Liver (tissue), 9 donors: ENCODE measurements around the gene TJP3. TPM values are rescaled to one million over a fixed set of nuclear protein-coding genes. Genes with fewer than 3 reads are reported as not detected.

Experiments used
- DNase-seq: peaks from one replicate; pipeline ENCODE4 v3.0.0-alpha.2; 2017; ENCODE audit warnings: low spot score
- H3K27ac ChIP-seq, 2 donors: one replicate each; pipeline ENCODE4 v1.7.0; 2013; ENCODE audit warnings: inconsistent platforms in 2 of 2, low read length in 2 of 2, control low read depth in 1 of 2, low read depth in 1 of 2, mild to moderate bottlenecking in 1 of 2
- H3K27me3 ChIP-seq, 4 donors: one replicate each; pipeline versions ENCODE4 v1.6.1 to v1.7.0; 2013; ENCODE audit warnings: low read length in 3 of 4, inconsistent platforms in 1 of 4, mild to moderate bottlenecking in 1 of 4, moderate library complexity in 1 of 4; ENCODE audit not compliant: control insufficient read depth in 4 of 4, insufficient read depth in 4 of 4
- H3K36me3 ChIP-seq, 4 donors: one replicate each; pipeline versions ENCODE4 v1.6.1 to v1.7.0; 2013; ENCODE audit warnings: low read length in 3 of 4, mild to moderate bottlenecking in 3 of 4, low read depth in 1 of 4, moderate library complexity in 1 of 4; ENCODE audit not compliant: control insufficient read depth in 4 of 4, insufficient read depth in 3 of 4
- H3K4me1 ChIP-seq, 4 donors: one replicate each; pipeline versions ENCODE4 v1.6.1 to v1.7.0; 2013; ENCODE audit warnings: low read length in 3 of 4, mild to moderate bottlenecking in 3 of 4, moderate library complexity in 1 of 4; ENCODE audit not compliant: control insufficient read depth in 4 of 4, insufficient read depth in 4 of 4
- H3K4me3 ChIP-seq, 3 donors: one replicate each; pipeline versions ENCODE4 v1.6.1 to v1.7.0; 2013; ENCODE audit warnings: low read length in 3 of 3, control low read depth in 1 of 3, low read depth in 1 of 3, mild to moderate bottlenecking in 1 of 3
- H3K9ac ChIP-seq, 2 donors: one replicate each; pipeline ENCODE4 v1.7.0; 2013; ENCODE audit warnings: low read length in 2 of 2, mild to moderate bottlenecking in 2 of 2, moderate library complexity in 2 of 2, control low read depth in 1 of 2, low read depth in 1 of 2
- H3K9me3 ChIP-seq, 4 donors: one replicate each; pipeline versions ENCODE4 v1.6.1 to v1.7.0; 2013; ENCODE audit warnings: low read length in 3 of 4; ENCODE audit not compliant: control insufficient read depth in 4 of 4
- CTCF ChIP-seq: fragments of 150-350 bp; IDR thresholded peaks from 2 replicates; pipeline ENCODE4 v1.5.1; 2017; ENCODE audit warnings: improper control_type of control experiment, low read depth, low read length; ENCODE audit not compliant: missing input control
- EGR1 ChIP-seq, 2 donors: IDR thresholded peaks; 2 replicates each; pipeline ENCODE4 v1.6.1; 2016 to 2018; ENCODE audit warnings: antibody characterized with exemption in 2 of 2, low read depth in 2 of 2
- FOXA1 ChIP-seq: IDR thresholded peaks from 2 replicates; pipeline ENCODE4 v1.6.1; 2016; ENCODE audit warnings: antibody characterized with exemption
- FOXA2 ChIP-seq: IDR thresholded peaks from 2 replicates; pipeline ENCODE4 v1.6.1; 2016; ENCODE audit warnings: antibody characterized with exemption
- GABPA ChIP-seq, 2 donors: IDR thresholded peaks in 1 of 2; conservative IDR thresholded peaks in 1 of 2; 2 replicates each; pipeline ENCODE4 v1.6.1; 2016; ENCODE audit warnings: antibody characterized with exemption in 2 of 2, mild to moderate bottlenecking in 1 of 2, moderate library complexity in 1 of 2
- HNF4A ChIP-seq, 2 donors: conservative IDR thresholded peaks; 2 replicates each; pipeline ENCODE4 v1.6.1; 2016; ENCODE audit warnings: antibody characterized with exemption in 2 of 2, mild to moderate bottlenecking in 2 of 2
- HNF4G ChIP-seq: IDR thresholded peaks from 2 replicates; pipeline ENCODE4 v1.6.1; 2016; ENCODE audit warnings: antibody characterized with exemption
- JUND ChIP-seq, 2 donors: IDR thresholded peaks; 2 replicates each; pipeline ENCODE4 v1.6.1; 2016; ENCODE audit warnings: antibody characterized with exemption in 2 of 2
- MAX ChIP-seq: IDR thresholded peaks from 2 replicates; pipeline ENCODE4 v1.6.1; 2016; ENCODE audit warnings: antibody characterized with exemption
- NR2F2 ChIP-seq: IDR thresholded peaks from 2 replicates; pipeline ENCODE4 v1.6.1; 2016; ENCODE audit warnings: antibody characterized with exemption
- RAD21 ChIP-seq, 2 donors: IDR thresholded peaks; 2 replicates each; pipeline ENCODE4 v1.6.1; 2016; ENCODE audit warnings: antibody characterized with exemption in 2 of 2, mild to moderate bottlenecking in 2 of 2
- RXRA ChIP-seq, 2 donors: IDR thresholded peaks; 2 replicates each; pipeline ENCODE4 v1.6.1; 2017 to 2018; ENCODE audit warnings: antibody characterized with exemption in 2 of 2, mild to moderate bottlenecking in 1 of 2
- SP1 ChIP-seq: IDR thresholded peaks from 2 replicates; pipeline ENCODE4 v1.6.1; 2018; ENCODE audit warnings: antibody characterized with exemption, mild to moderate bottlenecking
- TAF1 ChIP-seq: conservative IDR thresholded peaks from 2 replicates; pipeline ENCODE4 v1.6.1; 2016; ENCODE audit warnings: antibody characterized with exemption, mild to moderate bottlenecking
- ZBTB33 ChIP-seq: IDR thresholded peaks from 2 replicates; pipeline ENCODE4 v1.6.1; 2016; ENCODE audit warnings: antibody characterized with exemption
- WGBS: extraction: QIAGEN DNeasy Blood & Tissue Kit; methylation state at CpG from one replicate; pipeline ENCODE4 v1.1.7; 2013; 5-methylcytosine and 5-hydroxymethylcytosine counted together
- polyA plus RNA-seq, 2 donors: library from polyadenylated mRNA; stranded (reverse) in 1 of 2; unstranded in 1 of 2; fragments of 200-250 nt in 1 of 2; fragments of >200 nt in 1 of 2; fragmentation: Nextera tagmentation in 1 of 2; extraction: Ambion mirVana in 1 of 2; gene quantifications; one replicate each; pipeline versions ENCODE4 v1.2.1 to v1.2.3, GENCODE V29; 2013 to 2015
- total RNA-seq, 2 donors: library from RNA; depleted of rRNA; stranded (reverse); fragments of >200 nt; gene quantifications; one replicate each; pipeline ENCODE4 v1.2.3, GENCODE V29; 2014
- TF ChIP-seq, protein P1 (sequence below): IDR thresholded peaks from 2 replicates; pipeline ENCODE4 v1.6.1; 2016; ENCODE audit warnings: antibody characterized with exemption
- TF ChIP-seq, protein P2 (sequence below): IDR thresholded peaks from 2 replicates; pipeline ENCODE4 v1.6.1; 2016; ENCODE audit warnings: antibody characterized with exemption, mild to moderate bottlenecking
- donor health status: healthy.
- donor health status: healthy.
- donor health status: healthy.
- donor health status: healthy.
- donor health status: healthy.

The TJP3 gene
- total and polyA plus RNA-seq, 4 donors: 6.0 to 9.8 (median 6.7) TPM

DNA sequence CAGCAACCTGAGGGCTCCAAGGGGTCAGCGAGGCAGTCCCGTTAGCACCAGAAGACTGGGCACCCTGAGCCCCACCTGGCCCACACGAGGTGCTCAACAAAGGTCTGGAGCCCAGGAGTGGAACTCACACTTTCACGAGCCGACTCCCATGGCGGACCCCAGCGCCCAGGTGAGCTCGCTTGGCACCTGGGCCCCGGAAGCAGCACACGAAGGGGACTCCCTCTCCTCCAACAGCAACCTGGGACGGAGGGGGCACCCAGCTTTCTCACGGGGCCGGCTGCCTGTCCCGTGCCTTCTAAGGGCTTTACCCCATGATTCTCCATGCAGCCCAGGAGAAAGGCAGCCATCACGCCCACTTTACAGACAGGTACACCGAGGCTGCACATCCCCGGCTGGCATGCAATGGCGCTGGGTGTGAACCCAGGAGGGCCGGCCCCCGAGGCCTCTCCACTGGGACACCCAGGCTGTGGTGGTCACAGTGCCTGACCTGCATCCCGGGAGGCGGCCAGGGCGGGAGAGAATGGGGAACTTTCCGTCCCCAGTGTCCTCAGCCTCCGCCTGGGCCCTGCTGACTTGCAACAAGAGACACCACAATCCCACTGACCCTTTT lies 13.0 kb upstream of the TJP3 start:
- no peaks in the 10 kb centered on the region for H3K27me3 ChIP-seq
- DNase-seq: no peak
- WGBS: 97% methylated on average over 25 of the region's 25 CpGs
- H3K4me3 ChIP-seq: no peak overlapping the region
- H3K4me1 ChIP-seq: peaks cover 2 to 15% (median 8%) of the 10 kb centered on the region in 4 donors
- no peak for TF ChIP-seq RXRA (IDR thresholded peaks at IDR 0.05)
- no peak overlapping the region for H3K27ac ChIP-seq
- H3K9me3 ChIP-seq: no peaks in the 10 kb centered on the region
- no peaks in the 10 kb centered on the region for H3K36me3 ChIP-seq
- no peak overlapping the region for H3K9ac ChIP-seq

- Histone ChIP-seq H3K4me1 (peaks cover 2 to 15% (median 10%) of the 10 kb centered on the region in 4 donors), H3K4me3 (no peak overlapping the region), H3K9me3 (no peaks in the 10 kb centered on the region), H3K27ac (no peak overlapping the region), H3K27me3 (no peaks in the 10 kb centered on the region), H3K36me3 (no peaks in the 10 kb centered on the region), H3K9ac (no peak overlapping the region)
- TF ChIP-seq ZBTB33 (no peak), HNF4A (conservative IDR thresholded peaks at IDR 0.05) (no peak), HNF4G (no peak), JUND (IDR thresholded peaks at IDR 0.05) (no peak), MAX (no peak), FOXA2 (no peak), GABPA (IDR thresholded peaks at IDR 0.05 in 1 of 2, conservative IDR thresholded peaks at IDR 0.05 in 1 of 2) (no peak), CTCF (no peak), EGR1 (IDR thresholded peaks at IDR 0.05; ENCODE audit: low read depth in 2 of 2) (no peak), RXRA (IDR thresholded peaks at IDR 0.05) (no peak), SP1 (no peak), TAF1 (no peak), NR2F2 (no peak), FOXA1 (no peak), RAD21 (IDR thresholded peaks at IDR 0.05) (no peak)
- TF ChIP-seq, protein P1, sequence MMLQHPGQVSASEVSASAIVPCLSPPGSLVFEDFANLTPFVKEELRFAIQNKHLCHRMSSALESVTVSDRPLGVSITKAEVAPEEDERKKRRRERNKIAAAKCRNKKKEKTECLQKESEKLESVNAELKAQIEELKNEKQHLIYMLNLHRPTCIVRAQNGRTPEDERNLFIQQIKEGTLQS: no peak
- TF ChIP-seq, protein P2, sequence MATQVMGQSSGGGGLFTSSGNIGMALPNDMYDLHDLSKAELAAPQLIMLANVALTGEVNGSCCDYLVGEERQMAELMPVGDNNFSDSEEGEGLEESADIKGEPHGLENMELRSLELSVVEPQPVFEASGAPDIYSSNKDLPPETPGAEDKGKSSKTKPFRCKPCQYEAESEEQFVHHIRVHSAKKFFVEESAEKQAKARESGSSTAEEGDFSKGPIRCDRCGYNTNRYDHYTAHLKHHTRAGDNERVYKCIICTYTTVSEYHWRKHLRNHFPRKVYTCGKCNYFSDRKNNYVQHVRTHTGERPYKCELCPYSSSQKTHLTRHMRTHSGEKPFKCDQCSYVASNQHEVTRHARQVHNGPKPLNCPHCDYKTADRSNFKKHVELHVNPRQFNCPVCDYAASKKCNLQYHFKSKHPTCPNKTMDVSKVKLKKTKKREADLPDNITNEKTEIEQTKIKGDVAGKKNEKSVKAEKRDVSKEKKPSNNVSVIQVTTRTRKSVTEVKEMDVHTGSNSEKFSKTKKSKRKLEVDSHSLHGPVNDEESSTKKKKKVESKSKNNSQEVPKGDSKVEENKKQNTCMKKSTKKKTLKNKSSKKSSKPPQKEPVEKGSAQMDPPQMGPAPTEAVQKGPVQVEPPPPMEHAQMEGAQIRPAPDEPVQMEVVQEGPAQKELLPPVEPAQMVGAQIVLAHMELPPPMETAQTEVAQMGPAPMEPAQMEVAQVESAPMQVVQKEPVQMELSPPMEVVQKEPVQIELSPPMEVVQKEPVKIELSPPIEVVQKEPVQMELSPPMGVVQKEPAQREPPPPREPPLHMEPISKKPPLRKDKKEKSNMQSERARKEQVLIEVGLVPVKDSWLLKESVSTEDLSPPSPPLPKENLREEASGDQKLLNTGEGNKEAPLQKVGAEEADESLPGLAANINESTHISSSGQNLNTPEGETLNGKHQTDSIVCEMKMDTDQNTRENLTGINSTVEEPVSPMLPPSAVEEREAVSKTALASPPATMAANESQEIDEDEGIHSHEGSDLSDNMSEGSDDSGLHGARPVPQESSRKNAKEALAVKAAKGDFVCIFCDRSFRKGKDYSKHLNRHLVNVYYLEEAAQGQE: no peak
- whole genome bisulfite sequencing: 89% methylated on average over 23 of the region's 23 CpGs
- no peak for DNase-seq
Observed at GRCh38 chr19:3695986-3696659, 12.1 kb upstream of the TJP3 start.
